Vagina (tissue), 2 donors: ENCODE results near the gene ZIC2. TPM values are rescaled to one million over a fixed set of nuclear protein-coding genes. Genes with fewer than 3 reads are reported as not detected.

Experiments
- DNase-seq, 2 donors: peaks; one replicate each; pipeline ENCODE4 v3.0.0-alpha.2; 2017; ENCODE audit errors: extremely low spot score in 2 of 2
- H3K27ac ChIP-seq: fragments of 200-600 bp; sonication (generic); one replicate; pipeline ENCODE4 v1.5.1; 2019
- H3K27me3 ChIP-seq: fragments of 200-600 bp; sonication (generic); one replicate; pipeline ENCODE4 v1.5.1; 2019
- H3K36me3 ChIP-seq, 2 donors: fragments of 200-600 bp; sonication (generic); one replicate each; pipeline ENCODE4 v1.5.1; 2017 to 2019
- H3K4me1 ChIP-seq: fragments of 200-600 bp; sonication (generic); one replicate; pipeline ENCODE4 v1.5.1; 2019
- H3K4me3 ChIP-seq, 2 donors: fragments of 200-600 bp; sonication (generic); 1 replicate in 1 of 2; 2 replicates in 1 of 2; pipeline ENCODE4 v1.5.1; 2016 to 2019
- H3K9me3 ChIP-seq: fragments of 200-600 bp; sonication (generic); one replicate; pipeline ENCODE4 v1.5.1; 2019
- POLR2A ChIP-seq, 2 donors: fragments of 450-650 bp; IDR thresholded peaks; one replicate each; pipeline ENCODE4 v1.6.1; 2017; ENCODE audit warnings: antibody characterized with exemption in 2 of 2, mild to moderate bottlenecking in 2 of 2, moderate library complexity in 2 of 2
- POLR2AphosphoS5 ChIP-seq, 2 donors: sonication (generic); formaldehyde crosslinking; IDR thresholded peaks; one replicate each; pipeline ENCODE4 v1.9.0; 2017; ENCODE audit warnings: antibody characterized with exemption in 2 of 2, mild to moderate bottlenecking in 2 of 2, low read depth in 1 of 2; ENCODE audit not compliant: insufficient read depth in 1 of 2
- intact Hi-C: fragments of 100-400 bp; cut with DNase I; formaldehyde crosslinking; loops from one replicate; pipeline ENCODE4 v1.15.1; 2023
- total RNA-seq: library from RNA; depleted of rRNA; stranded (reverse); fragments of >200 nt; gene quantifications from one replicate; pipeline ENCODE4 v1.2.3, GENCODE V29; 2016
- TF ChIP-seq, protein P1 (sequence below), 3 experiments: fragments of 450-650 bp in 2 of 3; fragments of 200-600 bp in 1 of 3; sonication (generic) in 1 of 3; IDR thresholded peaks; one replicate each; pipeline ENCODE4 v1.5.1; 2017 to 2019; ENCODE audit warnings: antibody characterized with exemption in 3 of 3, mild to moderate bottlenecking in 2 of 3, moderate library complexity in 2 of 3

The ZIC2 gene
- total RNA-seq, 1 donor from 2014 or later = not detected

DNA sequence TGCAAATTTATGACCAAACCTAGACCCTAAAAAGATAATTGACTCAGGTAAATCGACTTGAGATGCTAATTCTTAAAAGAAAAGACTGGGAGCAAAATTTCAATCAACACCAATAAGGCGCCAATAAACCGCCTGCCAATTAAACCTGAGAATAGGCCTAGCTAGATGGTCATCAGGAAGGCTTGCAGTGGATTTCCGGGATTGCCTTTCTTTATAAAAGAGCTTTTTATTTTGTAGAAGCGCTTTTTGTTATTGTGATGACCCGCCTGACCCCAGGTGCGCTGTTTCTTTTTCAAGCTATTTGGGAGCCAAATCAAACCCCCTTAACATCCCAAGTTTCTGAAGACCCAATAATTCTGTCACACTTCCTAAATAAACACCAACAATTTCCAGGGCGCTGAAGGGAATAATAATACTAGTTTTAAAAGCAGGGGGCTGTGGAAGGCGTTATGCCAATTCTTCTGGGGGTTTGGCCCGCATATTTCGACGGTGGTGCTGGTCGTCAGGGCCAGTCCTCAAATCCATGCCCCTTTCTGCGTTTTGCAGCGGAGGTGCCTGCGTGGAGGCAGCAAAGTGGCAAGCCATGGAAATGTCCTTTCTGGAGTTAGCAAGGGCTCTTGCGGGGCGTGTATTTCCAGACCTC, 7.2 kb upstream of the ZIC2 start:
- no peak overlapping the region for H3K4me3 ChIP-seq
- peaks cover 22% of the 10 kb centered on the region for H3K4me1 ChIP-seq
- no peak overlapping the region for H3K27ac ChIP-seq
- peaks cover 65% of the 10 kb centered on the region for H3K27me3 ChIP-seq
- no peak for DNase-seq
- intact Hi-C loops = loop anchor here (10.0 kb wide), 1 partner anchor 700 kb away; the partner anchor contains the start of gene TMTC4
- no peaks in the 10 kb centered on the region for H3K36me3 ChIP-seq
- no peaks in the 10 kb centered on the region for H3K9me3 ChIP-seq
- TF ChIP-seq, protein P1, sequence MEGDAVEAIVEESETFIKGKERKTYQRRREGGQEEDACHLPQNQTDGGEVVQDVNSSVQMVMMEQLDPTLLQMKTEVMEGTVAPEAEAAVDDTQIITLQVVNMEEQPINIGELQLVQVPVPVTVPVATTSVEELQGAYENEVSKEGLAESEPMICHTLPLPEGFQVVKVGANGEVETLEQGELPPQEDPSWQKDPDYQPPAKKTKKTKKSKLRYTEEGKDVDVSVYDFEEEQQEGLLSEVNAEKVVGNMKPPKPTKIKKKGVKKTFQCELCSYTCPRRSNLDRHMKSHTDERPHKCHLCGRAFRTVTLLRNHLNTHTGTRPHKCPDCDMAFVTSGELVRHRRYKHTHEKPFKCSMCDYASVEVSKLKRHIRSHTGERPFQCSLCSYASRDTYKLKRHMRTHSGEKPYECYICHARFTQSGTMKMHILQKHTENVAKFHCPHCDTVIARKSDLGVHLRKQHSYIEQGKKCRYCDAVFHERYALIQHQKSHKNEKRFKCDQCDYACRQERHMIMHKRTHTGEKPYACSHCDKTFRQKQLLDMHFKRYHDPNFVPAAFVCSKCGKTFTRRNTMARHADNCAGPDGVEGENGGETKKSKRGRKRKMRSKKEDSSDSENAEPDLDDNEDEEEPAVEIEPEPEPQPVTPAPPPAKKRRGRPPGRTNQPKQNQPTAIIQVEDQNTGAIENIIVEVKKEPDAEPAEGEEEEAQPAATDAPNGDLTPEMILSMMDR (IDR thresholded peaks at IDR 0.05) = no peak
- TF ChIP-seq POLR2A (IDR thresholded peaks at IDR 0.05) (no peak), POLR2AphosphoS5 (IDR thresholded peaks at IDR 0.05; ENCODE audit: insufficient read depth in 1 of 2, low read depth in 1 of 2) (no peak)

- intact Hi-C loops = loop anchor here (10.0 kb wide), 1 partner anchor 700 kb away; the partner anchor contains the start of gene TMTC4
- Histone ChIP-seq H3K27ac (no peak overlapping the region), H3K36me3 (no peaks in the 10 kb centered on the region), H3K27me3 (peaks cover 66% of the 10 kb centered on the region), H3K4me3 (no peak overlapping the region), H3K9me3 (no peaks in the 10 kb centered on the region), H3K4me1 (peaks cover 22% of the 10 kb centered on the region)
- no peak for TF ChIP-seq POLR2AphosphoS5 (IDR thresholded peaks at IDR 0.05; ENCODE audit: insufficient read depth in 1 of 2, low read depth in 1 of 2)
- TF ChIP-seq POLR2A (IDR thresholded peaks at IDR 0.05) = no peak
- TF ChIP-seq, protein P1 (IDR thresholded peaks at IDR 0.05) = no peak
- no peak for DNase-seq
Measured at GRCh38 chr13:99974939-99975561, 6.5 kb upstream of the ZIC2 start.

DNA sequence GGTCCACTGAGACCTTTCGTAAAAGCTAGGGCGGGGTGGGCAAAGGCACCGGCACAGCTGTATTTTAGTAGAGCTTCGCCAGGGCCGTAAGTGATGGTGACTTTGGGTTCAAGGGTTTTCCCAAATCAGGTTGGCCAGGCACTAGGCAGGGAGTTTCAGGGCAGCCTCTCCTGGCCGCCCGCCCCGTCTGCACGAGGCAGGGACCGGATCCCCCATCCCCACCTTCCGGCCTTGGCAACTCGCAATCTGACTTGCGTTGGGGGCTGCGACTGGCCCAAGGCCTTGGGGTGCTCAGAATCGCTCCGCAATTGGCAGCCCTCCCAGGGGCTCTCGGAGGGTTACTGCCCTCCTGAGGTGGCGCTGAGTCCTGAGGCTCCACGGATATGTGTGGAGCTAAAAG, 6.0 kb upstream of the ZIC2 start:
- Histone ChIP-seq H3K27me3 (peaks cover 72% of the 10 kb centered on the region), H3K36me3 (no peaks in the 10 kb centered on the region), H3K9me3 (no peaks in the 10 kb centered on the region), H3K4me3 (no peak overlapping the region), H3K27ac (no peak overlapping the region), H3K4me1 (peaks cover 26% of the 10 kb centered on the region)
- intact Hi-C loops = loop anchor here (10.0 kb wide), 1 partner anchor 699 kb away; the partner anchor contains the start of gene TMTC4
- DNase-seq = no peak
- TF ChIP-seq, protein P1 (IDR thresholded peaks at IDR 0.05) = no peak
- TF ChIP-seq POLR2A (IDR thresholded peaks at IDR 0.05) (no peak), POLR2AphosphoS5 (IDR thresholded peaks at IDR 0.05; ENCODE audit: insufficient read depth in 1 of 2, low read depth in 1 of 2) (no peak)

GRCh38 chr13:99976575-99976974, 5.0 kb upstream of the ZIC2 start:
- no peak overlapping the region for H3K27ac ChIP-seq
- H3K27me3 ChIP-seq = peaks cover 67% of the 10 kb centered on the region

More at GRCh38 chr13:99976575-99976974, 5.0 kb upstream of the ZIC2 start:
- no peak overlapping the region for H3K4me3 ChIP-seq
- no peak for DNase-seq
- H3K9me3 ChIP-seq = no peaks in the 10 kb centered on the region
- H3K4me1 ChIP-seq = peaks cover 24% of the 10 kb centered on the region
- H3K36me3 ChIP-seq = no peaks in the 10 kb centered on the region
- intact Hi-C loops = loop anchor here (10.0 kb wide), 1 partner anchor 698 kb away; the partner anchor contains the start of gene TMTC4
- no peak for TF ChIP-seq POLR2A (IDR thresholded peaks at IDR 0.05)
- no peak for TF ChIP-seq POLR2AphosphoS5 (IDR thresholded peaks at IDR 0.05; ENCODE audit: insufficient read depth in 1 of 2, low read depth in 1 of 2)
- TF ChIP-seq, protein P1 (IDR thresholded peaks at IDR 0.05) = no peak
